Measurements from ENCODE around the gene TRAPPC8. TPM values are rescaled to one million over a fixed set of nuclear protein-coding genes. Genes with fewer than 3 reads are reported as not detected.
"Not testable (repeated sequence)": the region's sequence is repeated elsewhere in the genome, so short reads cannot be mapped to it uniquely, and the experiment has no call there.

Gene TRAPPC8
- total RNA-seq, 4 donors from 2014 or later: 45.9 to 96.8 (median 61.8) TPM

DNA sequence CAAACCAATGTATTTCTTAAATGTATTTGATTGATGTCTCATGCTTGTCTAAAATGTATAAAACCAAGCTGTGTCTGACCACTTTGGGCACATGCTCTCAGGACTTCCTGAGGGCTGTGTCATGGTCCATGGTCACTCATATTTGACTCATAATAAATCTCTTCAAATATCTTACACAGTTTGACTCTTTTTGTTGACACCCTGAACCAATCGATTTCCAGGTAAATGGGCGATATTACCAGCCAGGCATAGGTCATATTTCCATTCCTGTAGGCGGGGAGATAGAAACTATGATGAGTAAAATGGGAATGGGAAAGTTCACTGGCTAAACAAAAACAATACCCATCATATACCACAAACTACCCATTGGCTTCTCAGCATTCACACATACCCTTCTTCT is 9.3 kb upstream of the TRAPPC8 start:
- Histone ChIP-seq H3K36me3 (no peaks in the 10 kb centered on the region), H3K4me3 (replicated peaks in 1 of 3) (no peak overlapping the region), H3K4me1 (no peaks in the 10 kb centered on the region), H3K27ac (no peak overlapping the region), H3K27me3 (no peaks in the 10 kb centered on the region), H3K9me3 (no peaks in the 10 kb centered on the region)
- 93 to 94% methylated on average over 3 of the region's 3 CpGs for WGBS, 2 donors
- DNase-seq: no peak
- intact Hi-C loops (cut with DNase I): no loop called here
- no peak for TF ChIP-seq POLR2A (IDR thresholded peaks at IDR 0.05)
- TF ChIP-seq CTCF (IDR thresholded peaks at IDR 0.05): no peak

DNA sequence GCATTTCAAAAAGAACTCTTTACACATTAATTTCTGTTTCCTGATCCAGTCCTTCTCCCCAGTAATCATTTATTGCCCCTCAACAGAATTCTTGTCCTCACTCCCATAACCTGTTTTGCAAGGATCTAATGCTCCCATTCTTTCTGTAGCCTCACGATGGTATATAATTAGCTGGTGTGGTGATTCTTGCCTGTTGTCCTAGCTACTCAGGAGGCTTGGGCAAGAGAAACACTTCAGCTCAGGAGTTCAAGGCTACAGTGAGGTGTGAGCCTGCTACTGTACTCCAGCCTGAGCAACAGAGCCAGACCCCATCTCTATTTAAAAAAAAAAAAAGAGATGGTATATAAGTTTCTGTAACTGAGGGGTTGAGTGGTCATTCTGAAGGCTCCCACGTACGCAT is 7.7 kb upstream of the TRAPPC8 start:
- no peaks in the 10 kb centered on the region for H3K4me1 ChIP-seq
- WGBS, 2 donors: 60 to 67% methylated on average over 3 of the region's 3 CpGs
- no peak overlapping the region for H3K4me3 ChIP-seq (replicated peaks in 1 of 3)
- intact Hi-C loops (cut with DNase I): no loop called here
- no peaks in the 10 kb centered on the region for H3K9me3 ChIP-seq
- H3K27ac ChIP-seq: no peak overlapping the region
- no peak for DNase-seq
- H3K36me3 ChIP-seq: no peaks in the 10 kb centered on the region
- TF ChIP-seq POLR2A (IDR thresholded peaks at IDR 0.05) (no peak), CTCF (IDR thresholded peaks at IDR 0.05) (no peak)
- H3K27me3 ChIP-seq: no peaks in the 10 kb centered on the region

GRCh38 chr18:31948349-31948748 is 5.4 kb upstream of the TRAPPC8 start:
- H3K9me3 ChIP-seq; H3K36me3 ChIP-seq; H3K4me3 ChIP-seq (replicated peaks in 1 of 3); H3K27me3 ChIP-seq; H3K27ac ChIP-seq; DNase-seq; H3K4me1 ChIP-seq: not testable (repeated sequence)
- WGBS, 2 donors: 93 to 97% methylated on average over 9 of the region's 9 CpGs
- intact Hi-C loops (cut with DNase I): loop anchor here (10.0 kb wide), 1 partner anchor 136 kb away; no protein-coding TSS in a partner anchor

GRCh38 chr18:31946305-31947046 is 3.5 kb upstream of the TRAPPC8 start:
- H3K27me3 ChIP-seq: no peaks in the 10 kb centered on the region
- H3K27ac ChIP-seq: no peak overlapping the region
- intact Hi-C loops (cut with DNase I): loop anchor here (10.0 kb wide), 1 partner anchor 138 kb away; no protein-coding TSS in a partner anchor
- peaks cover 4 to 8% of the 10 kb centered on the region in 2 donors for H3K4me1 ChIP-seq
- no peaks in the 10 kb centered on the region for H3K9me3 ChIP-seq
- no peak for DNase-seq
- 94 to 96% methylated on average over 8 of the region's 8 CpGs for WGBS, 2 donors
- no peaks in the 10 kb centered on the region for H3K36me3 ChIP-seq
- no peak for TF ChIP-seq POLR2A (IDR thresholded peaks at IDR 0.05)
- no peak for TF ChIP-seq CTCF (IDR thresholded peaks at IDR 0.05)
- H3K4me3 ChIP-seq (replicated peaks in 1 of 3): no peak overlapping the region

DNA sequence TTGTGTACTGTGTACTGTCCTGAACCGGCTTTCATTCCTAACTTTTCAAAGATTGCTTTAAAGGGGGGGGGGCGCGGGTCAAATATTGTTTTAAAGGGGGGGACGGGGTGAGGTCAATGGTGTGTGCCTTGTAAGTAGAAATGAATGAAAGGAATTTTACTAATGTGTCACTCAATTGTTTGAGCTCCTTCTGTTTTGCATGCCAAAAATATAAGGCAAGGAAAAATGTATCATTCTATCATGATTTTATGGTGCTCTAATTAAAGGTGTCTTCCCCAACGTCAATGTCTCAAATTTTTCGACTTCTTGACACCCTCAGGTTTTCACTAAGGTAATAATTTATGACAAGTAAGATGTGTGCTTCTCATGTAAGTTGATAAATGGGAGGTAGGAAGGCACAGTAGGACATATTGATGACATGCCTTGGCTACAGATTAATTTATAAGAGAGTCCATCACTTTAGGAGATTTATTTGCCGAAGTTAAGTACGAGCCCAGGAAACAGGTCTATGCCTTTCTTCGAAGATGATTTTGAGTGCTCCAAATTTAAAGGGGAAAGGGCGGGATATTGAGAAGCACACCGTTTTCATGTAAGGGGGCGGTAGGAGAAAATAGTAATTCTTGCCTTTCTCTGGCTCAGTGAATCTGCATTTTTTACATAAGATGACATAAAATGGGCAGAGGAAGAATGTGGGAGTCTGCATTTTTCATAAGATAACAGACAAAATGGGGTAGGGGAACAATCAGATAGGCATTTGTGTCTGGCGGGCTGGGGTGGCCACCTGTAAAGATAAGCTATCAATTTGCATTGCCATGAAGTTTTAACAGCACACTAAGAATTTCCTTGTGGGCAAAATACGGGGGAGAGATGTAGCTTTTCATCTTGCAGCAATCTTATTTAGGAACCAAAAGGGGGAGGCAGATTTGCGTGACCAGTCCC is 1.2 kb upstream of the TRAPPC8 start:
- WGBS, 2 donors: 16% methylated on average over 15 of the region's 15 CpGs
- no peaks in the 10 kb centered on the region for H3K36me3 ChIP-seq
- intact Hi-C loops (cut with DNase I): loop anchor here (10.0 kb wide), 1 partner anchor 141 kb away; no protein-coding TSS in a partner anchor
- H3K27ac ChIP-seq: peak overlapping the region in 2 of 3 donors; percentile 11 to 37
- no peaks in the 10 kb centered on the region for H3K27me3 ChIP-seq
- peaks cover 13 to 26% of the 10 kb centered on the region in 2 donors for H3K4me1 ChIP-seq
- DNase-seq: no peak
- TF ChIP-seq POLR2A (IDR thresholded peaks at IDR 0.05) (no peak), CTCF (IDR thresholded peaks at IDR 0.05) (no peak)
- H3K4me3 ChIP-seq (replicated peaks in 1 of 3): peak overlapping the region; percentile 3 to 62 (median 57)
- no peaks in the 10 kb centered on the region for H3K9me3 ChIP-seq

Data from thyroid gland (tissue), 4 donors.